ENCODE data around the gene SLC25A11.
A peak's percentile ranks its signal among the peaks of the same experiment; 100 is the strongest.
"Not testable (repeated sequence)": the region's sequence is repeated elsewhere in the genome, so short reads cannot be mapped to it uniquely, and the experiment has no call there.

SLC25A11 gene

DNA sequence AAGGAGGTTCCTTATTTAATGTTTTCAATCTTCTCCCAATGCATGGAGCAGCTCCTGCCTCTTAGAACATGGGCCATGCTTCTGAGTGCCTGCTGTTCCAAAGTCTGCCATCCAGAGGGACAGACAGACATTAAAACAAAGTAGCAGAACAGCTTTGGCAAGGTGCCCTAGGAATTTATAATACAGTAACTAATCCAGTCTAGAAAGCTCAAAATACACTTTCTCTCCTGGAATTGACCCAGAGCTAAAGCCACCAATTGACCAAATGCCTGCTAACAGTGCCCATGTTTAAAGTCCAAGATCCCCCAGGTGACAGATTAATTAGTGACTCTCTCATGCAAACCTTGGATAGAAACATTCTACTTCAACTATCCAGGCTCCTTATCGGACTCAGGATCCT lies 25.9 kb downstream of the SLC25A11 start:
- Histone ChIP-seq H3K27me3 (ENCODE audit: low read length) (no peaks in the 10 kb centered on the region), H3K36me3 (ENCODE audit: low read length) (no peaks in the 10 kb centered on the region), H2AFZ (ENCODE audit: low read depth, low read length, severe bottlenecking) (no peak overlapping the region), H3K4me3 (ENCODE audit: insufficient read depth, low read length, poor library complexity, severe bottlenecking) (no peak overlapping the region), H3K4me2 (ENCODE audit: low read depth, low read length, poor library complexity, severe bottlenecking) (no peak overlapping the region), H3K9me2 (replicated peaks; ENCODE audit: insufficient read depth, low read length) (no peaks in the 10 kb centered on the region), H3K9me3 (ENCODE audit: insufficient read depth, low read length) (no peaks in the 10 kb centered on the region), H4K20me1 (ENCODE audit: low read depth, low read length) (no peaks in the 10 kb centered on the region), H3F3A (ENCODE audit: insufficient read depth) (no peaks in the 10 kb centered on the region), H3K27ac (ENCODE audit: low read depth, low read length) (no peak overlapping the region), H3K9ac (ENCODE audit: low read length) (no peak overlapping the region), H3K79me2 (ENCODE audit: insufficient read depth, low read length) (no peaks in the 10 kb centered on the region)
- no peak for TF ChIP-seq EZH2phosphoT487 (conservative IDR thresholded peaks at IDR 0.05; ENCODE audit: low read length)

DNA sequence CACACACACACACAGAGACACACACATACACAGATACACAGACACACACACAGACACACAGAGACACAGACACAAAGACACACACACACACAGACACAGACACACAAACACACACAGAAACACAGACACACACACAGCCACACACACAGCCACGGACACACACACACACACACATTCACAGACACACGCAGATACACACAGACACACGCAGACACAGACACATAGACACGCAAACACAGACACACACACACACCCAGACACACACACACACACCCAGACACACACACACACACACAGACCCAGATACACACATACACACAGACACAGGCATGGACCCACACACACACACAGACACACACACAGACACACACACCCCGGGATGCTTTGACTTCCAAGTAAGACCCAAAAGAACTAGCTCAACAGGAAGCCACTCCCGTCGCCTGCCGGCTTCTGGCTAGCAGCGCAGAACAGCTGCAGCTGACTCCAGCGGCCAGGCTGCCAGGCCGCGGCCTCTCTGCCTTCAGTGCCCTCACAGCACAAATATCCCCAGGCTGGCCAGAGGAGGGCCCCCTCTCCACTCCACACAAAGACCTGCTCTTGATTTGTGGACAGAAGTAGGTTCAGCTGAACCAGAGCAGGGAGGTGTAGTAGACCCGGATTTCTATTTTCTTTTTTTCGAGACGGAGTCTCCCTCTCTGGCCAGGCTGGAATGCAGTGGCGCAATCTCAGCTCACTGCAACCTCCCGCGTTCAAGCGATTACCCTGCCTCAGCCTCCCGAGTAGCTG lies 30.9 kb downstream of the SLC25A11 start:
- TF ChIP-seq, protein P1, sequence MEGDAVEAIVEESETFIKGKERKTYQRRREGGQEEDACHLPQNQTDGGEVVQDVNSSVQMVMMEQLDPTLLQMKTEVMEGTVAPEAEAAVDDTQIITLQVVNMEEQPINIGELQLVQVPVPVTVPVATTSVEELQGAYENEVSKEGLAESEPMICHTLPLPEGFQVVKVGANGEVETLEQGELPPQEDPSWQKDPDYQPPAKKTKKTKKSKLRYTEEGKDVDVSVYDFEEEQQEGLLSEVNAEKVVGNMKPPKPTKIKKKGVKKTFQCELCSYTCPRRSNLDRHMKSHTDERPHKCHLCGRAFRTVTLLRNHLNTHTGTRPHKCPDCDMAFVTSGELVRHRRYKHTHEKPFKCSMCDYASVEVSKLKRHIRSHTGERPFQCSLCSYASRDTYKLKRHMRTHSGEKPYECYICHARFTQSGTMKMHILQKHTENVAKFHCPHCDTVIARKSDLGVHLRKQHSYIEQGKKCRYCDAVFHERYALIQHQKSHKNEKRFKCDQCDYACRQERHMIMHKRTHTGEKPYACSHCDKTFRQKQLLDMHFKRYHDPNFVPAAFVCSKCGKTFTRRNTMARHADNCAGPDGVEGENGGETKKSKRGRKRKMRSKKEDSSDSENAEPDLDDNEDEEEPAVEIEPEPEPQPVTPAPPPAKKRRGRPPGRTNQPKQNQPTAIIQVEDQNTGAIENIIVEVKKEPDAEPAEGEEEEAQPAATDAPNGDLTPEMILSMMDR (IDR thresholded peaks at IDR 0.05; ENCODE audit: insufficient read depth, low read length, poor library complexity, severe bottlenecking), result peak; percentile 32
- TF ChIP-seq EZH2phosphoT487 (conservative IDR thresholded peaks at IDR 0.05; ENCODE audit: low read length), result no peak
- no peak overlapping the region for H3K4me3 ChIP-seq (ENCODE audit: insufficient read depth, low read length, poor library complexity, severe bottlenecking)
- H4K20me1 ChIP-seq (ENCODE audit: low read depth, low read length), result no peaks in the 10 kb centered on the region
- H3F3A ChIP-seq (ENCODE audit: insufficient read depth), result no peaks in the 10 kb centered on the region
- no peak overlapping the region for H3K4me2 ChIP-seq (ENCODE audit: low read depth, low read length, poor library complexity, severe bottlenecking)
- no peak overlapping the region for H3K27ac ChIP-seq (ENCODE audit: low read depth, low read length)
- H3K9me2 ChIP-seq (replicated peaks; ENCODE audit: insufficient read depth, low read length), result no peaks in the 10 kb centered on the region
- no peak overlapping the region for H2AFZ ChIP-seq (ENCODE audit: low read depth, low read length, severe bottlenecking)
- H3K9ac ChIP-seq (ENCODE audit: low read length), result no peak overlapping the region
- no peaks in the 10 kb centered on the region for H3K36me3 ChIP-seq (ENCODE audit: low read length)
- H3K79me2 ChIP-seq (ENCODE audit: insufficient read depth, low read length), result no peaks in the 10 kb centered on the region
- H3K27me3 ChIP-seq (ENCODE audit: low read length), result no peaks in the 10 kb centered on the region
- H3K9me3 ChIP-seq (ENCODE audit: insufficient read depth, low read length), result no peaks in the 10 kb centered on the region

DNA sequence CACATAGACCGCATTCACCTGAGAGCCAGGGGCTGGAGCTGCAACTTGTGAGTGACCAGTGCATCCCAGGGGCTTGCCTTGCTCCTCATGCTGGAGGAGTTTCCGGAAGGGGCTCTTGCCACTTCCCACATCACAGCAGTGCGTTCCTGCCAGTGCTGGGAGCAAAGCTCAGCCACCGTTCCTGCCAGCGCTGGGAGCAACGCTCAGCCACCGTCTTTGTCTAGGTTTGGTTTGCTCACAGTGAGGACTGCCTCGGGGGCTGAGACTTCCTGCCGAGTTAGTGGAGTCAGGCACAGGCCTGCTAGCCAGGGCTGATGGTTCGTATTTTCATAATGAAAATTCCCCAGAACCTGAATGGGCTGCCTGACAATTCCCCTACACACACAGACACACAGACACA lies 31.5 kb downstream of the SLC25A11 start:
- no peak for TF ChIP-seq EZH2phosphoT487 (conservative IDR thresholded peaks at IDR 0.05; ENCODE audit: low read length)
- TF ChIP-seq, protein P1 (IDR thresholded peaks at IDR 0.05; ENCODE audit: insufficient read depth, low read length, poor library complexity, severe bottlenecking), result no peak
- H3K9ac ChIP-seq (ENCODE audit: low read length), result no peak overlapping the region

DNA sequence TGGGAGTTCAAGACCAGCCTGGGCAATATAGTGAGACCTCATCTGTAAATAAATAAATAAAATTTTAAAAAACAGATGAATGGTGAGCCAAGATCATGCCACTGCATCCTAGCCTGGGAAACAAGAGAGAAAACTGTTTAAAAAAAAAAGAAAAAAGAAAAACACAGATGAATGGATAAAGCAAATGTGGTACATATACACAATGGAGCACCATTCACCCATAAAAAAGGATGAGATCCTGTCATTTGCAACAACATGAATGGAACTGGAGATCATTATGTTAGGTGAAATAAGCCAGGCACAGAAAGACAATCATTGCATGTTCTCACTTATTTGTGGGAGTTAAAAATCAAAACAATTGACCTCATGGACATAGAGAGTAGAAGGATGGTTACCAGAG lies 33.2 kb downstream of the SLC25A11 start:
- not testable (repeated sequence) for H3K4me3 ChIP-seq (ENCODE audit: insufficient read depth, low read length, poor library complexity, severe bottlenecking); H3F3A ChIP-seq (ENCODE audit: insufficient read depth); H4K20me1 ChIP-seq (ENCODE audit: low read depth, low read length); H3K9ac ChIP-seq (ENCODE audit: low read length); H3K36me3 ChIP-seq (ENCODE audit: low read length); H2AFZ ChIP-seq (ENCODE audit: low read depth, low read length, severe bottlenecking); H3K9me2 ChIP-seq (replicated peaks; ENCODE audit: insufficient read depth, low read length); H3K4me2 ChIP-seq (ENCODE audit: low read depth, low read length, poor library complexity, severe bottlenecking); H3K27me3 ChIP-seq (ENCODE audit: low read length); H3K9me3 ChIP-seq (ENCODE audit: insufficient read depth, low read length); H3K27ac ChIP-seq (ENCODE audit: low read depth, low read length); H3K79me2 ChIP-seq (ENCODE audit: insufficient read depth, low read length)

More for the DNA sequence above, 31.5 kb downstream of the SLC25A11 start:
- no peaks in the 10 kb centered on the region for H3F3A ChIP-seq (ENCODE audit: insufficient read depth)
- H3K27me3 ChIP-seq (ENCODE audit: low read length), result no peaks in the 10 kb centered on the region
- no peaks in the 10 kb centered on the region for H4K20me1 ChIP-seq (ENCODE audit: low read depth, low read length)
- no peaks in the 10 kb centered on the region for H3K79me2 ChIP-seq (ENCODE audit: insufficient read depth, low read length)
- no peak overlapping the region for H3K4me2 ChIP-seq (ENCODE audit: low read depth, low read length, poor library complexity, severe bottlenecking)
- H3K9me3 ChIP-seq (ENCODE audit: insufficient read depth, low read length), result no peaks in the 10 kb centered on the region
- no peaks in the 10 kb centered on the region for H3K9me2 ChIP-seq (replicated peaks; ENCODE audit: insufficient read depth, low read length)
- no peak overlapping the region for H2AFZ ChIP-seq (ENCODE audit: low read depth, low read length, severe bottlenecking)
- no peak overlapping the region for H3K4me3 ChIP-seq (ENCODE audit: insufficient read depth, low read length, poor library complexity, severe bottlenecking)
- H3K27ac ChIP-seq (ENCODE audit: low read depth, low read length), result no peak overlapping the region
- no peaks in the 10 kb centered on the region for H3K36me3 ChIP-seq (ENCODE audit: low read length)
